DND-41 (cell line): ENCODE results near the gene TMEM18.

Experiments
- EZH2 ChIP-seq: IDR thresholded peaks from 3 replicates; pipeline ENCODE4 v1.6.1; 2012; ENCODE audit warnings: borderline replicate concordance, low read depth, mild to moderate bottlenecking, moderate library complexity, low read length, inconsistent platforms; ENCODE audit not compliant: severe bottlenecking
- TF ChIP-seq, protein P1 (sequence below): IDR thresholded peaks from 2 replicates; pipeline ENCODE4 v1.5.1; 2012; ENCODE audit warnings: borderline replicate concordance, low read length, moderate library complexity, mild to moderate bottlenecking; ENCODE audit not compliant: poor library complexity, severe bottlenecking; ENCODE audit errors: extremely low read depth

DNA sequence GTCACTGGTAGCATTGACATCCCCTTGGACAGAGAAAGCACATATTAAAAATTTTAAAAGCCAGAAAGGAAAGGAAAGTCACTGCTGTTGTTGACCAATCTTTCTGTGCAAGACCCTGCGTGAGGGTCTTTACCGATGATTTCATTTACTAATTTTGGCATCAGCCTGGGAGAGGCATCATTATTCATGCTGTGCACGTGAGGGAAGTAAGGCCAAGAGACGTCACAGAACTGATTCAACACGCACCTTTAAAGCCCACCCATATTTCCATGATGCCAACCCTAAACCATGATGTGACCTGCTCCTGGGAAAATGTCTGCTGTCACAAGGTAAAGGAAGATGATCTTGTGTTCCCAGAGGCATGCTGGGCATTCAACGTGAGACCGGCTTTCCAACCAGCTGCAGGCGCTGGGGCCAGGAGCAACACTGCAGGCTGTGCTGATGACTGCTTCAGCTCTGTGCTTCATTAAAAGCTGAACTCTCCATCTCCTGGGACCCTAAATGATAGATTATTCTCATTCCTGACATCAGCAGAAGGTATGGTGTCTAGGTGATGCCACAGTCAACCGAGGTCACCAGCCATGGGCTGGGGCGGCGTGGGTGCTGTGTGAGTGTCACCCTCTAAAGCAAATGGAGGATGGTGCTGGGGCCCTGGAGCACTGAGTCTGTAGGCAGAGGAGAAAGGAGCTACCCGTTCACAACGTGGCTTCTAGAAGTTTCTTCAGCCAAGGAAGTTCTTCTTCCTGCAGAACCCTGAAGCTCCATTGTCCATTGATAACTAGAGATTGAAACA is 53.9 kb downstream of the TMEM18 start:
- TF ChIP-seq, protein P1, sequence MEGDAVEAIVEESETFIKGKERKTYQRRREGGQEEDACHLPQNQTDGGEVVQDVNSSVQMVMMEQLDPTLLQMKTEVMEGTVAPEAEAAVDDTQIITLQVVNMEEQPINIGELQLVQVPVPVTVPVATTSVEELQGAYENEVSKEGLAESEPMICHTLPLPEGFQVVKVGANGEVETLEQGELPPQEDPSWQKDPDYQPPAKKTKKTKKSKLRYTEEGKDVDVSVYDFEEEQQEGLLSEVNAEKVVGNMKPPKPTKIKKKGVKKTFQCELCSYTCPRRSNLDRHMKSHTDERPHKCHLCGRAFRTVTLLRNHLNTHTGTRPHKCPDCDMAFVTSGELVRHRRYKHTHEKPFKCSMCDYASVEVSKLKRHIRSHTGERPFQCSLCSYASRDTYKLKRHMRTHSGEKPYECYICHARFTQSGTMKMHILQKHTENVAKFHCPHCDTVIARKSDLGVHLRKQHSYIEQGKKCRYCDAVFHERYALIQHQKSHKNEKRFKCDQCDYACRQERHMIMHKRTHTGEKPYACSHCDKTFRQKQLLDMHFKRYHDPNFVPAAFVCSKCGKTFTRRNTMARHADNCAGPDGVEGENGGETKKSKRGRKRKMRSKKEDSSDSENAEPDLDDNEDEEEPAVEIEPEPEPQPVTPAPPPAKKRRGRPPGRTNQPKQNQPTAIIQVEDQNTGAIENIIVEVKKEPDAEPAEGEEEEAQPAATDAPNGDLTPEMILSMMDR = no peak
- no peak for TF ChIP-seq EZH2
